ENCODE results near the gene EXD2. TPM values are rescaled to one million over a fixed set of nuclear protein-coding genes. Genes with fewer than 3 reads are reported as not detected.

EXD2 gene
- total RNA-seq, 1 experiment from 2014 or later, result 22.5 TPM

GRCh38 chr14:69226736-69227135 lies 35.4 kb downstream of the EXD2 start:
- no peaks in the 10 kb centered on the region; the same call in 1 of the 2 replicates for H3K36me3 ChIP-seq (ENCODE audit: control insufficient read depth, insufficient read depth, low read length)
- Mint-ChIP-seq H3K4me3 (ENCODE audit: unreplicated experiment) (no peak overlapping the region), H3K27ac (ENCODE audit: unreplicated experiment) (no peak overlapping the region), H3K27me3 (ENCODE audit: insufficient read depth, unreplicated experiment) (no peaks in the 10 kb centered on the region), H3K9me3 (ENCODE audit: unreplicated experiment) (no peaks in the 10 kb centered on the region), H3K4me1 (ENCODE audit: low read depth, unreplicated experiment) (no peaks in the 10 kb centered on the region), H3K36me3 (ENCODE audit: insufficient read depth, unreplicated experiment) (peaks cover 5% of the 10 kb centered on the region)
- H3K4me3 ChIP-seq (ENCODE audit: low read depth, low read length), result no peak overlapping the region
- BruUV-seq (replicated peaks), result no TSS peak
- H3K4me1 ChIP-seq, result no peaks in the 10 kb centered on the region
- intact Hi-C loops (cut with micrococcal nuclease; ENCODE audit: unreplicated experiment), result no loop called here
- ChIA-PET CTCF (interaction anchor here (0.7 kb wide), 1 partner anchor 174 kb away, joined by 5 read pairs; no protein-coding TSS in a partner anchor), POLR2A (no interaction called here)
- DNase-seq, result no peak
- H3K9me3 ChIP-seq, result no peaks in the 10 kb centered on the region
- H3K27me3 ChIP-seq (replicated peaks; ENCODE audit: control insufficient read depth, insufficient read depth, low read length), result no peaks in the 10 kb centered on the region
- TF ChIP-seq, protein P1, sequence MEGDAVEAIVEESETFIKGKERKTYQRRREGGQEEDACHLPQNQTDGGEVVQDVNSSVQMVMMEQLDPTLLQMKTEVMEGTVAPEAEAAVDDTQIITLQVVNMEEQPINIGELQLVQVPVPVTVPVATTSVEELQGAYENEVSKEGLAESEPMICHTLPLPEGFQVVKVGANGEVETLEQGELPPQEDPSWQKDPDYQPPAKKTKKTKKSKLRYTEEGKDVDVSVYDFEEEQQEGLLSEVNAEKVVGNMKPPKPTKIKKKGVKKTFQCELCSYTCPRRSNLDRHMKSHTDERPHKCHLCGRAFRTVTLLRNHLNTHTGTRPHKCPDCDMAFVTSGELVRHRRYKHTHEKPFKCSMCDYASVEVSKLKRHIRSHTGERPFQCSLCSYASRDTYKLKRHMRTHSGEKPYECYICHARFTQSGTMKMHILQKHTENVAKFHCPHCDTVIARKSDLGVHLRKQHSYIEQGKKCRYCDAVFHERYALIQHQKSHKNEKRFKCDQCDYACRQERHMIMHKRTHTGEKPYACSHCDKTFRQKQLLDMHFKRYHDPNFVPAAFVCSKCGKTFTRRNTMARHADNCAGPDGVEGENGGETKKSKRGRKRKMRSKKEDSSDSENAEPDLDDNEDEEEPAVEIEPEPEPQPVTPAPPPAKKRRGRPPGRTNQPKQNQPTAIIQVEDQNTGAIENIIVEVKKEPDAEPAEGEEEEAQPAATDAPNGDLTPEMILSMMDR (IDR thresholded peaks at IDR 0.05; ENCODE audit: insufficient read depth in 1 of 2, low read depth in 1 of 2, low read length in 1 of 2, severe bottlenecking in 1 of 2, unreplicated experiment in 1 of 2), result no peak

DNA sequence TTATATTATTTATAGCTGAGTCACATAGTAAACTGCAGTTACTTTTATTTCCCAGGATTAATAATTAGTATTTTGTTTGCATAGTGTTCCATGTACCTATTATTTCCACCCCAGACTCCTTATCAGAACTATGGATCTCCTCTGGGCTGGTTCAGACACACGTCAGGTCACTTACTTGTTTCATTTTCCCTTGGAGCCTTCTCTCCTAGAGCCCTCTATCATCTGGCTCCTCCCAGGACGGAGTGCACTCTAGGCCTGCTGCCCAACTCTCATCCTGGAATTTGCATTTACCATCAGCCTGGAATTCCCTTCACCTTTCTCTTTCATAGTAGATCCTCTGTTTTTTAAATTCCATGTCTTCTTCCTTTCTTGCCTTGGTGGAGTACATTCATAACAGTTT lies 40.2 kb downstream of the EXD2 start:
- Histone ChIP-seq H3K9me3 (no peaks in the 10 kb centered on the region), H3K4me1 (no peaks in the 10 kb centered on the region), H3K36me3 (ENCODE audit: control insufficient read depth, insufficient read depth, low read length) (no peaks in the 10 kb centered on the region), H3K4me3 (ENCODE audit: low read depth, low read length) (no peak overlapping the region), H3K27me3 (replicated peaks; ENCODE audit: control insufficient read depth, insufficient read depth, low read length) (no peaks in the 10 kb centered on the region)
- Mint-ChIP-seq H3K27ac (ENCODE audit: unreplicated experiment) (no peak overlapping the region), H3K9me3 (ENCODE audit: unreplicated experiment) (no peaks in the 10 kb centered on the region), H3K36me3 (ENCODE audit: insufficient read depth, unreplicated experiment) (peaks cover 26% of the 10 kb centered on the region), H3K27me3 (ENCODE audit: insufficient read depth, unreplicated experiment) (no peaks in the 10 kb centered on the region), H3K4me1 (ENCODE audit: low read depth, unreplicated experiment) (no peaks in the 10 kb centered on the region), H3K4me3 (ENCODE audit: unreplicated experiment) (no peak overlapping the region)
- TF ChIP-seq, protein P1 (IDR thresholded peaks at IDR 0.05; ENCODE audit: insufficient read depth in 1 of 2, low read depth in 1 of 2, low read length in 1 of 2, severe bottlenecking in 1 of 2, unreplicated experiment in 1 of 2), result no peak
- BruUV-seq (replicated peaks), result no TSS peak
- ChIA-PET POLR2A (no interaction called here), CTCF (no interaction called here)
- DNase-seq, result no peak
- intact Hi-C loops (cut with micrococcal nuclease; ENCODE audit: unreplicated experiment), result no loop called here

DNA sequence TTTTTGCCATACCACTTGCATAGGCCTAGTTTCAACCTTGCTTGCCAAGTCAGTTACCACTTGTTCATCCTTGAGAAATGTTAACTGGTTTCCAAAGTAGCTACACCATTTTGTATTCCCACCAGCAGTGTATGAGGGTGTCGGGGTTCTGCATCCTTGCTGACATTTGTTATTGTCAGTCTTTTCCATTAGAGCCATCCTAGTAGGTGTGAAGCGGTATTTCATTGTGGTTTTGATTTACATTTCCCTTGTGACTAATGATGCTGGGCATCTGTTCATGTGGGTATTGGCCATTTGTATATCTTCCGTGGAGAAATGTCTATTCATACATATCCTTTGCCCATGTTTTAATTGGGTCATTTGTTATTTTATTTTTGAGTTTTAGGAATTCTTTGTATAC lies 41.1 kb downstream of the EXD2 start:
- Histone ChIP-seq H3K4me3 (ENCODE audit: low read depth, low read length) (no peak overlapping the region), H3K27me3 (replicated peaks; ENCODE audit: control insufficient read depth, insufficient read depth, low read length) (no peaks in the 10 kb centered on the region), H3K36me3 (ENCODE audit: control insufficient read depth, insufficient read depth, low read length) (no peaks in the 10 kb centered on the region; the same call in 1 of the 2 replicates), H3K9me3 (no peaks in the 10 kb centered on the region), H3K4me1 (no peaks in the 10 kb centered on the region)
- H3K4me1 Mint-ChIP-seq (ENCODE audit: low read depth, unreplicated experiment), result no peaks in the 10 kb centered on the region
- no peaks in the 10 kb centered on the region for H3K27me3 Mint-ChIP-seq (ENCODE audit: insufficient read depth, unreplicated experiment)
- DNase-seq, result no peak
- BruUV-seq (replicated peaks), result no TSS peak
- H3K36me3 Mint-ChIP-seq (ENCODE audit: insufficient read depth, unreplicated experiment), result peaks cover 26% of the 10 kb centered on the region
- H3K27ac Mint-ChIP-seq (ENCODE audit: unreplicated experiment), result no peak overlapping the region
- no peaks in the 10 kb centered on the region for H3K9me3 Mint-ChIP-seq (ENCODE audit: unreplicated experiment)
- no peak overlapping the region for H3K4me3 Mint-ChIP-seq (ENCODE audit: unreplicated experiment)
- ChIA-PET CTCF (no interaction called here), POLR2A (no interaction called here)
- TF ChIP-seq, protein P1 (IDR thresholded peaks at IDR 0.05; ENCODE audit: insufficient read depth in 1 of 2, low read depth in 1 of 2, low read length in 1 of 2, severe bottlenecking in 1 of 2, unreplicated experiment in 1 of 2), result no peak
- intact Hi-C loops (cut with micrococcal nuclease; ENCODE audit: unreplicated experiment), result no loop called here
